Cardiac fibroblast (primary cell): ENCODE measurements around the gene CD7.

ENCODE experiments used
- DNase-seq, 2 donors: peaks; one replicate each; pipeline versions ENCODE4 v3.0.0 to v3.0.0-alpha.2; 2010; ENCODE audit warnings: low read depth in 2 of 2
- H3K4me3 ChIP-seq, 2 donors: replicated peaks in 1 of 2; 1 replicate in 1 of 2; 2 replicates in 1 of 2; pipeline ENCODE4 v1.5.1; 2011; ENCODE audit warnings: low read depth in 2 of 2, low read length in 2 of 2, mild to moderate bottlenecking in 2 of 2, moderate library complexity in 1 of 2
- CTCF ChIP-seq: IDR thresholded peaks from one replicate; pipeline ENCODE4 v1.5.1; 2011; ENCODE audit warnings: low read depth, mild to moderate bottlenecking, low read length, inconsistent platforms

Gene CD7

GRCh38 chr17:82299452-82299851 lies 18.0 kb downstream of the CD7 start:
- TF ChIP-seq CTCF = no peak
- no peak for DNase-seq
- H3K4me3 ChIP-seq = no peak overlapping the region

GRCh38 chr17:82298538-82299421 lies 18.6 kb downstream of the CD7 start:
- peak overlapping the region in 1 of 2 donors; percentile 47 for H3K4me3 ChIP-seq
- DNase-seq = no peak
- TF ChIP-seq CTCF = no peak

GRCh38 chr17:82297714-82298537 lies 19.5 kb downstream of the CD7 start:
- H3K4me3 ChIP-seq = peak overlapping the region; percentile 45 to 47
- DNase-seq = peak; percentile 96 to 98
- no peak for TF ChIP-seq CTCF

GRCh38 chr17:82297280-82297713 lies 20.1 kb downstream of the CD7 start:
- TF ChIP-seq CTCF = no peak
- peak; percentile 88 to 98 for DNase-seq
- H3K4me3 ChIP-seq = peak overlapping the region; percentile 45 to 47

- TF ChIP-seq CTCF = no peak
- DNase-seq = no peak
- peak overlapping the region in 1 of 2 donors; percentile 47 for H3K4me3 ChIP-seq
These were observed 20.7 kb downstream of the CD7 start for GRCh38 chr17:82296511-82297279.

- TF ChIP-seq CTCF = no peak
- no peak for DNase-seq
- no peak overlapping the region for H3K4me3 ChIP-seq
These were observed 22.0 kb downstream of the CD7 start for GRCh38 chr17:82295472-82295814.
